Measurements from ENCODE around the gene ENTPD3.

DNA sequence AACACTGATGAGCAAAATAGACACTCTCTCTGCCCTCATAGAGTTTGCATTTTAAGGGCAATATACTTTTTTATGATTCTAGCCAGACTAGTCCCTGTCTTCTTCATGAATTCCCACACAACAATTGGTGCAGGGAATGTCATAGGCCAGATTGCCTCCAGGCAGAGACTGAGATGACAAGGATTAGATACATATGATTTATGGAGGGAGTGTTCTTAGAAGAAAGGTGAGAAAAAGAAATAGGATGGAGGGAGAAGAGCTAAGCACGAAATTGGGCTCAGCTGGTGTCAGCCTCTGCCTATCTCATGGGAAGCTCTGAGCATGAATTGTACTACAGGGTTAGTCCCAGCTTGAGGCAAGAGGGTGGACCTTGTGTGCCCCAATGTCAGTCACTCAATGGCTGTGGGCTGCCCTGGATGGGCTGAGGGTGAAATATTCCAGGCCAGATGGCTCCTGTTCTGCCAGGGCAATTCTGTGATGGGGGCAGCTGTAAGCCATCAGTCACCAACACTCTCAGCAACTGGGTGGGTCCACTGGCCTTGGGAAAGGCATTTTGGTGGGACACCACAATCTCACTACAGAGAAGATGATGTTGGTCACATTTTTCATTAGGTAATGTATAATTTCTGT is 46.3 kb upstream of the ENTPD3 start:
- TF ChIP-seq, protein P1, sequence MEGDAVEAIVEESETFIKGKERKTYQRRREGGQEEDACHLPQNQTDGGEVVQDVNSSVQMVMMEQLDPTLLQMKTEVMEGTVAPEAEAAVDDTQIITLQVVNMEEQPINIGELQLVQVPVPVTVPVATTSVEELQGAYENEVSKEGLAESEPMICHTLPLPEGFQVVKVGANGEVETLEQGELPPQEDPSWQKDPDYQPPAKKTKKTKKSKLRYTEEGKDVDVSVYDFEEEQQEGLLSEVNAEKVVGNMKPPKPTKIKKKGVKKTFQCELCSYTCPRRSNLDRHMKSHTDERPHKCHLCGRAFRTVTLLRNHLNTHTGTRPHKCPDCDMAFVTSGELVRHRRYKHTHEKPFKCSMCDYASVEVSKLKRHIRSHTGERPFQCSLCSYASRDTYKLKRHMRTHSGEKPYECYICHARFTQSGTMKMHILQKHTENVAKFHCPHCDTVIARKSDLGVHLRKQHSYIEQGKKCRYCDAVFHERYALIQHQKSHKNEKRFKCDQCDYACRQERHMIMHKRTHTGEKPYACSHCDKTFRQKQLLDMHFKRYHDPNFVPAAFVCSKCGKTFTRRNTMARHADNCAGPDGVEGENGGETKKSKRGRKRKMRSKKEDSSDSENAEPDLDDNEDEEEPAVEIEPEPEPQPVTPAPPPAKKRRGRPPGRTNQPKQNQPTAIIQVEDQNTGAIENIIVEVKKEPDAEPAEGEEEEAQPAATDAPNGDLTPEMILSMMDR (IDR thresholded peaks at IDR 0.05; ENCODE audit: insufficient read depth, low read length, poor library complexity, severe bottlenecking): no peak
- no peak for TF ChIP-seq EZH2phosphoT487 (conservative IDR thresholded peaks at IDR 0.05; ENCODE audit: low read length)
